Right atrium auricular region (tissue), 2 donors: ENCODE results near the gene IL4I1. TPM values are rescaled to one million over a fixed set of nuclear protein-coding genes. Genes with fewer than 3 reads are reported as not detected.

Source experiments
- DNase-seq: peaks from one replicate; pipeline ENCODE4 v3.0.0-alpha.2; 2019; ENCODE audit warnings: low spot score
- H3K27ac ChIP-seq, 2 donors: fragments of 200-600 bp; sonication (generic); 1 replicate in 1 of 2; 2 replicates in 1 of 2; pipeline ENCODE4 v1.5.1; 2016 to 2019
- H3K27me3 ChIP-seq, 2 donors: fragments of 200-600 bp; sonication (generic); one replicate each; pipeline versions ENCODE4 v1.5.1 to v1.6.0; 2017 to 2019
- H3K36me3 ChIP-seq: fragments of 200-600 bp; sonication (generic); one replicate; pipeline ENCODE4 v1.5.1; 2016
- H3K4me1 ChIP-seq, 2 donors: fragments of 200-600 bp; sonication (generic); one replicate each; pipeline versions ENCODE4 v1.5.1 to v1.6.0; 2017 to 2019
- H3K4me3 ChIP-seq, 2 donors: fragments of 200-600 bp; sonication (generic); 1 replicate in 1 of 2; 2 replicates in 1 of 2; pipeline ENCODE4 v1.5.1; 2017 to 2019; ENCODE audit warnings: mild to moderate bottlenecking in 1 of 2, moderate library complexity in 1 of 2
- H3K9me3 ChIP-seq, 2 donors: fragments of 200-600 bp; sonication (generic); one replicate each; pipeline ENCODE4 v1.5.1; 2019
- total RNA-seq, 2 donors: library from RNA; depleted of rRNA; stranded (reverse); fragments of >200 nt; gene quantifications; one replicate each; pipeline ENCODE4 v1.1.0, GENCODE V29; 2016
- TF ChIP-seq, protein P1 (sequence below), 2 donors: fragments of 200-600 bp; sonication (generic); IDR thresholded peaks; one replicate each; pipeline ENCODE4 v1.5.1; 2019; ENCODE audit warnings: antibody characterized with exemption in 2 of 2

The IL4I1 gene
- total RNA-seq, 2 donors from 2014 or later, result 0.43 TPM; not detected in 1

DNA sequence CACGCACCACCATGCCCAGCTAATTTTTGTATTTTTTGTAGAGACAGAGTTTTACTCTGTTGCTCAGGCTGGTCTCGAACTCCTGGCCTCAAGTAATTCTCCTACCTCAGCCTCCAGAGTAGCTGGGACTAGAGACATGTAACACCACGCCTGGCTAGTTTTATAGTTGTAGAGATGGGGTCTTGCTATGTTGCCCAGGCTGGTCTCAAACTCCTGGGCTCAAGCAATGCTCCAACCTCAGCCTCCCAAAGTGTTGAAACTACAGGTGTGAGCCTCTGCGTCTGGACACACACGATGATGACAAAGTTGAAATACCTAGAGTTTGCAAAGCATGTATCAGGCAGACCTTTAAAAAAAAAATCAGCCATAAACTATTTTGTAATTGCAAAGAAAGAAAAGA is 50.3 kb downstream of the IL4I1 start:
- no peak overlapping the region for H3K27ac ChIP-seq
- H3K36me3 ChIP-seq, result no peaks in the 10 kb centered on the region
- H3K4me1 ChIP-seq, result peaks cover 0 to 8% of the 10 kb centered on the region in 2 donors
- TF ChIP-seq, protein P1, sequence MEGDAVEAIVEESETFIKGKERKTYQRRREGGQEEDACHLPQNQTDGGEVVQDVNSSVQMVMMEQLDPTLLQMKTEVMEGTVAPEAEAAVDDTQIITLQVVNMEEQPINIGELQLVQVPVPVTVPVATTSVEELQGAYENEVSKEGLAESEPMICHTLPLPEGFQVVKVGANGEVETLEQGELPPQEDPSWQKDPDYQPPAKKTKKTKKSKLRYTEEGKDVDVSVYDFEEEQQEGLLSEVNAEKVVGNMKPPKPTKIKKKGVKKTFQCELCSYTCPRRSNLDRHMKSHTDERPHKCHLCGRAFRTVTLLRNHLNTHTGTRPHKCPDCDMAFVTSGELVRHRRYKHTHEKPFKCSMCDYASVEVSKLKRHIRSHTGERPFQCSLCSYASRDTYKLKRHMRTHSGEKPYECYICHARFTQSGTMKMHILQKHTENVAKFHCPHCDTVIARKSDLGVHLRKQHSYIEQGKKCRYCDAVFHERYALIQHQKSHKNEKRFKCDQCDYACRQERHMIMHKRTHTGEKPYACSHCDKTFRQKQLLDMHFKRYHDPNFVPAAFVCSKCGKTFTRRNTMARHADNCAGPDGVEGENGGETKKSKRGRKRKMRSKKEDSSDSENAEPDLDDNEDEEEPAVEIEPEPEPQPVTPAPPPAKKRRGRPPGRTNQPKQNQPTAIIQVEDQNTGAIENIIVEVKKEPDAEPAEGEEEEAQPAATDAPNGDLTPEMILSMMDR (IDR thresholded peaks at IDR 0.05), result no peak
- no peaks in the 10 kb centered on the region for H3K27me3 ChIP-seq
- no peaks in the 10 kb centered on the region for H3K9me3 ChIP-seq
- DNase-seq, result no peak
- no peak overlapping the region for H3K4me3 ChIP-seq

DNA sequence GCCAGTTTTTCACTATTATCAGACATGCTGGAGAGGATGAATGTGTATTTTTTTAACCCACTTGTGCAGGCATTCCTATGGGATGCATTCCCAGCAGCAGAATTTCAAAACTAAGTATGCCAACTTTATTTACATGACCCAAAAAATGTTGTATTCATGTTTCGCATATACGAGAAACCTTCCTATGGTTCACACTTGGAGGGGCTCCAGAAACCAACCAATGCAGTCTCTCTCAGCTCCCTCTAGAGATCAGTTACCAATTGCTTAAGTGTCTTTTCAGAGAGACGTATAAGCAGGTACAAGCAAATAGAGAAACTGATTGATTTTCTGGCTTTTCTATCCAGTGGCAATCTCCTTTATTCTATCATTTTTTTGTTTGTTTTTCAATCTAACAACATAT is 51.3 kb downstream of the IL4I1 start:
- Histone ChIP-seq H3K27ac (no peak overlapping the region), H3K4me3 (no peak overlapping the region), H3K4me1 (peaks cover 0 to 8% of the 10 kb centered on the region in 2 donors), H3K27me3 (no peaks in the 10 kb centered on the region), H3K36me3 (no peaks in the 10 kb centered on the region), H3K9me3 (no peaks in the 10 kb centered on the region)
- DNase-seq, result no peak
- TF ChIP-seq, protein P1 (IDR thresholded peaks at IDR 0.05), result no peak

DNA sequence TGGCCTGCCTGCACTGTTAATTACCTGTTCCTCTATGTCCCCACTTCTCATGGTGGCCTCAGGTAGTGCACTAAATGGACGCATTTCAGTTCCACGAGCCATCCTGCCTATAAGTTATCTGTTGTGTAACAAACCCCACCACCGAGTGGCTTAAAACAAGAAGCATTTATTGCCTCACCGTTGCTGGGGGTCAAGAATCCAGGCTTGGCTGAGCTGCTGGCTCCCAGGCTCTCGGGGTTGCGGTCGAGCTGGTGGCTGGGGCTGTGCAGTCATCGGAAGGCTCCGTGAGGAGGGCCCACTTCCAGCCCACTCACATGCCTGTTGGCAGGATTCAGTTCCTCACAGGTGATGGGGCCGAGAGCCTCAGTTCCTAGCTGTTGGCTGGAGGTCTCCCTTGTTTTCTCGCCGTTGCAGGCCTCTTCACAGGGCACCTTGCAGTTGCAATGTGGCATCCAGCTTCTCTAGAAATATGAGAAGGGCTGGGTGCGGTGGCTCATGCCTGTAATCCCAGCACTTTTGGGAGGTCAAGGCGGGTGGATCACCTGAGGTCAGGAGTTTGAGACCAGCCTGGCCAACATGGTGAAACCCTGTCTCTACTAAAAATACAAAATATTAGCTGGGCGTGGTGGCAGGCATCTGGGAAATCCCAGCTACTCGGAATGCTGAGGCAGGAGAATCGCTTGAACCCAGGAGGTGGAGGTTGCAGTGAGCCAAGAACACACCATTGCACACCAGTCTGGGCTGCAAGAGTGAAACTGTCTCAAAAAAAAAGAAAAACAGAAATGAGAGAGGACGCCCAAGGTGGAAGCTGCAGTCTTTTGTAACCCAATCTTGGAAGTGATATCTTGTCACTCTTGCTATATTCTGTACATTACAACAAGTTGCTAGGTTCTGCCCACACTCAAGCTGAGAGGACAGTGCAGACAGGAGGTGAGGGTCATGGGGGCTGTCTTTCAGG is 52.3 kb downstream of the IL4I1 start:
- TF ChIP-seq, protein P1 (IDR thresholded peaks at IDR 0.05), result no peak
- no peak overlapping the region for H3K27ac ChIP-seq

DNA sequence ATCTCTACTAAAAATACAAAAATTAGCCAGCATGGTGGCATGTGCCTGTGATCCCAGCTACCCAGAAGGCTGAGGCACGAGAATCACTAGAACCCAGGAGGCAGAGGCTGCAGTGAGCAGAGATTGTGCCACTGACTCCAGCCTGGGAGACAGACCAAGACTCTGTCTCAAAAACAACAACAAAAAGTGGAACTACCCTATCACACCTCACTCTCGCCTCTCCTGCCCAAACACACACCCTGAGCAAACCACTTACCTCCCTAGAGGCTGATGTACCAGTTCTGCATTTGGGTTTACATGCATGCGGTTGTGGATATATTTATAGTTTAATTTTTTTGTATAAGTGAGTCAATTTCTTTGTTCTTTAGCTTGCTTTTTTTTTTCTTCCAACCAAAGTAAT is 53.4 kb downstream of the IL4I1 start:
- Histone ChIP-seq H3K4me3 (no peak overlapping the region), H3K27me3 (no peaks in the 10 kb centered on the region), H3K27ac (no peak overlapping the region), H3K4me1 (no peaks in the 10 kb centered on the region), H3K36me3 (no peaks in the 10 kb centered on the region), H3K9me3 (no peaks in the 10 kb centered on the region)
- DNase-seq, result no peak
- TF ChIP-seq, protein P1 (IDR thresholded peaks at IDR 0.05), result no peak

More for the DNA sequence above, 52.3 kb downstream of the IL4I1 start:
- no peaks in the 10 kb centered on the region for H3K9me3 ChIP-seq
- DNase-seq, result no peak
- H3K4me1 ChIP-seq, result no peaks in the 10 kb centered on the region
- H3K4me3 ChIP-seq, result no peak overlapping the region
- no peaks in the 10 kb centered on the region for H3K27me3 ChIP-seq
- H3K36me3 ChIP-seq, result no peaks in the 10 kb centered on the region

DNA sequence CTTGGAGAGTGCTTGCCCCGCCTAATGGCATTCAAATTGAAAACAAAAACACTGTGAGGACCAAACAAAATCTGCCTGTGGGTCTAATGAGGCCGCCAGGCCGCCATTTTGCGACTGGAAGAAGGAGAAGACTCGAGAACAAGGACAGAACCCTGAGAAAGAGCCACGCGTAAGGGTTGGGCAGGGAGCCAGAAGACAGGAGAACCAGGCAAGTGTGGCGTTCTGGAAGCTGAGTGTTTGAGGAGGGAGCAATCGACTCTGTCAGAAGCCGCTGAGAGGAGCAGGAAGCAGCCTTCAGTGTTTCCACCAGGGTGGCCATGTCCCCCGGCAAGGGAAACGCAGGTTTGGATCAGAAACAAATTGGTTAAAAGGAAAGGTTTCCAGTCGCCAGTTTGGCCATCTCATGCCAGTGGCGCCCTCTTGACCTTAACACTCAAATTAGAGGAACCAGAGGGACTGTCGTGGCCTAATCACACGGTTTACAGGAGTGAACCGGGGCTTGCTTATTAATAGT is 55.9 kb downstream of the IL4I1 start:
- Histone ChIP-seq H3K27ac (no peak overlapping the region), H3K4me1 (no peaks in the 10 kb centered on the region), H3K27me3 (no peaks in the 10 kb centered on the region), H3K4me3 (no peak overlapping the region), H3K9me3 (no peaks in the 10 kb centered on the region), H3K36me3 (peaks cover 10% of the 10 kb centered on the region)
- no peak for DNase-seq
- TF ChIP-seq, protein P1 (IDR thresholded peaks at IDR 0.05), result no peak
